ENCODE measurements around the gene CPEB4.

DNA sequence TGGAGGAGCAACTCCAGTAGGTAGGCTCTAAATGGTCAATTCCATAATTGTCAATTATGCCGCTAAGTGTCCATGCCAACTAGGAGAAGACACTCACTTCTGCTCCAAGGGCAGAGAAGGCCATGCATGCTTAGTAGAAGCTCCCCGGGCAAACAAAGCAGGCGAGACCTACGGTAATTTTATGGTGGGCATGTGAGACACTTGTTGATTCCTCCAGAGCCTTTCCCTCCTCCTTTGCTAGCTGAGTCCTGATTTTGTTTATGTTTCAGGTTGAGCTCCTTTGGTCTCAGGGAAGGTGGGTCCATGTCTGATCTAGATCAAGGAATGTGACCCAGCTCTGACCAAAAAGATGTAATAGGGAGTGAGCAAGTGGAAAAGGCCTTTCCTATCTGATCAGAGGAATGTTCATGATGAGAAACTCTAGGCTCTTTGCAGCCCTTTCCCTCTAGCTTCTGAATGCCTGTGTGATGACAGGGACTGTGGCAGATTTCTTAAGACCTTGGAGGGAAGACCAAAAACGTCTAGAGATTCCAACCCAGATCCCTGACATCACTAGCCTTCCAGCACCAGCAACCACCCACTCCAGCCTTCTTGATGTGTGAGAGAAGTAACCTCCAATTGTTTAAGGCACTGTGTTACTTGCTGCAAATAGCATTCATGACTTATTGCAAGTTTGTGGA is 7.7 kb upstream of the CPEB4 start:
- TF ChIP-seq, protein P1, sequence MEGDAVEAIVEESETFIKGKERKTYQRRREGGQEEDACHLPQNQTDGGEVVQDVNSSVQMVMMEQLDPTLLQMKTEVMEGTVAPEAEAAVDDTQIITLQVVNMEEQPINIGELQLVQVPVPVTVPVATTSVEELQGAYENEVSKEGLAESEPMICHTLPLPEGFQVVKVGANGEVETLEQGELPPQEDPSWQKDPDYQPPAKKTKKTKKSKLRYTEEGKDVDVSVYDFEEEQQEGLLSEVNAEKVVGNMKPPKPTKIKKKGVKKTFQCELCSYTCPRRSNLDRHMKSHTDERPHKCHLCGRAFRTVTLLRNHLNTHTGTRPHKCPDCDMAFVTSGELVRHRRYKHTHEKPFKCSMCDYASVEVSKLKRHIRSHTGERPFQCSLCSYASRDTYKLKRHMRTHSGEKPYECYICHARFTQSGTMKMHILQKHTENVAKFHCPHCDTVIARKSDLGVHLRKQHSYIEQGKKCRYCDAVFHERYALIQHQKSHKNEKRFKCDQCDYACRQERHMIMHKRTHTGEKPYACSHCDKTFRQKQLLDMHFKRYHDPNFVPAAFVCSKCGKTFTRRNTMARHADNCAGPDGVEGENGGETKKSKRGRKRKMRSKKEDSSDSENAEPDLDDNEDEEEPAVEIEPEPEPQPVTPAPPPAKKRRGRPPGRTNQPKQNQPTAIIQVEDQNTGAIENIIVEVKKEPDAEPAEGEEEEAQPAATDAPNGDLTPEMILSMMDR (IDR thresholded peaks at IDR 0.05): no peak
- TF ChIP-seq POLR2A (IDR thresholded peaks at IDR 0.05): no peak

All from vagina (tissue), 2 donors.